IPS DF 6.9 (cell line): ENCODE data around the gene LMAN1L.
A peak's percentile ranks its signal among the peaks of the same experiment; 100 is the strongest.

ENCODE experiments used
- DNase-seq: peaks from one replicate; pipeline ENCODE4 v3.0.0-alpha.2; 2013; ENCODE audit warnings: low read depth, low spot score
- H3K27ac ChIP-seq: one replicate; pipeline ENCODE4 v1.5.1; 2013; ENCODE audit warnings: low read length, control low read depth
- H3K27me3 ChIP-seq: 2 replicates; pipeline ENCODE4 v1.6.1; 2013; ENCODE audit warnings: mild to moderate bottlenecking, low read length; ENCODE audit not compliant: control insufficient read depth, insufficient read depth
- H3K36me3 ChIP-seq: 2 replicates; pipeline ENCODE4 v1.6.1; 2013; ENCODE audit warnings: low read length; ENCODE audit not compliant: control insufficient read depth, insufficient read depth
- H3K4me1 ChIP-seq: 2 replicates; pipeline ENCODE4 v1.6.1; 2013; ENCODE audit warnings: low read length; ENCODE audit not compliant: control insufficient read depth, insufficient read depth
- H3K4me3 ChIP-seq: 2 replicates; pipeline ENCODE4 v1.5.1; 2013; ENCODE audit warnings: mild to moderate bottlenecking, low read length
- H3K9me3 ChIP-seq: 2 replicates; pipeline ENCODE4 v1.6.1; 2013; ENCODE audit warnings: low read length, inconsistent platforms; ENCODE audit not compliant: control insufficient read depth, insufficient read depth
- WGBS: extraction: QIAGEN DNeasy Blood & Tissue Kit; methylation state at CpG from one replicate; pipeline ENCODE4 v1.1.7; 2013; ENCODE audit warnings: mixed read lengths, missing lambda C conversion rate; ENCODE audit not compliant: insufficient read length, insufficient coverage; 5-methylcytosine and 5-hydroxymethylcytosine counted together

LMAN1L gene

GRCh38 chr15:74775132-74775562 lies 37.5 kb upstream of the LMAN1L start:
- Histone ChIP-seq H3K27ac (no peak overlapping the region), H3K9me3 (no peaks in the 10 kb centered on the region)
- no peak for DNase-seq

GRCh38 chr15:74775894-74776293 lies 36.7 kb upstream of the LMAN1L start:
- no peak for DNase-seq
- WGBS, result no CpG with 5 or more reads among the region's 4 CpGs
- Histone ChIP-seq H3K4me1 (no peaks in the 10 kb centered on the region; the same call in 1 of the 2 replicates), H3K36me3 (no peaks in the 10 kb centered on the region), H3K4me3 (no peak overlapping the region), H3K27ac (no peak overlapping the region), H3K9me3 (no peaks in the 10 kb centered on the region), H3K27me3 (no peaks in the 10 kb centered on the region)

More at GRCh38 chr15:74775132-74775562, 37.5 kb upstream of the LMAN1L start:
- H3K27me3 ChIP-seq, result no peaks in the 10 kb centered on the region
- no peak overlapping the region for H3K4me3 ChIP-seq
- H3K36me3 ChIP-seq, result no peaks in the 10 kb centered on the region
- WGBS, result no CpG with 5 or more reads among the region's 5 CpGs
- peaks cover 3% of the 10 kb centered on the region for H3K4me1 ChIP-seq

- no peaks in the 10 kb centered on the region for H3K27me3 ChIP-seq
- no peaks in the 10 kb centered on the region; the same call in 1 of the 2 replicates for H3K4me1 ChIP-seq
- no peak for DNase-seq
- H3K27ac ChIP-seq, result no peak overlapping the region
- H3K36me3 ChIP-seq, result no peaks in the 10 kb centered on the region
- no peak overlapping the region for H3K4me3 ChIP-seq
- H3K9me3 ChIP-seq, result no peaks in the 10 kb centered on the region
- WGBS, result no CpG with 5 or more reads among the region's 13 CpGs
Observed at GRCh38 chr15:74776821-74777768, 35.5 kb upstream of the LMAN1L start.

- Histone ChIP-seq H3K9me3 (no peaks in the 10 kb centered on the region), H3K27me3 (no peaks in the 10 kb centered on the region), H3K4me1 (peaks cover under 1% of the 10 kb centered on the region), H3K36me3 (no peaks in the 10 kb centered on the region), H3K27ac (no peak overlapping the region), H3K4me3 (no peak overlapping the region)
- WGBS, result no CpG with 5 or more reads among the region's 6 CpGs
- DNase-seq, result no peak
Observed at GRCh38 chr15:74777769-74778598, 34.7 kb upstream of the LMAN1L start.

GRCh38 chr15:74778599-74778970 lies 34.0 kb upstream of the LMAN1L start:
- H3K27me3 ChIP-seq, result no peaks in the 10 kb centered on the region
- DNase-seq, result no peak
- H3K9me3 ChIP-seq, result no peaks in the 10 kb centered on the region
- H3K27ac ChIP-seq, result no peak overlapping the region
- no peaks in the 10 kb centered on the region for H3K36me3 ChIP-seq
- WGBS, result no CpG with 5 or more reads among the region's 5 CpGs
- no peak overlapping the region for H3K4me3 ChIP-seq
- H3K4me1 ChIP-seq, result peaks cover 3% of the 10 kb centered on the region

GRCh38 chr15:74779162-74779648 lies 33.4 kb upstream of the LMAN1L start:
- Histone ChIP-seq H3K27me3 (no peaks in the 10 kb centered on the region), H3K36me3 (no peaks in the 10 kb centered on the region), H3K9me3 (no peaks in the 10 kb centered on the region), H3K4me1 (peaks cover 3% of the 10 kb centered on the region), H3K4me3 (no peak overlapping the region), H3K27ac (no peak overlapping the region)
- no CpG with 5 or more reads among the region's 7 CpGs for WGBS
- no peak for DNase-seq

- no peaks in the 10 kb centered on the region for H3K27me3 ChIP-seq
- no peaks in the 10 kb centered on the region for H3K36me3 ChIP-seq
- peaks cover 3% of the 10 kb centered on the region for H3K4me1 ChIP-seq
- whole genome bisulfite sequencing, result no CpG with 5 or more reads among the region's 16 CpGs
- DNase-seq, result no peak
- H3K9me3 ChIP-seq, result no peaks in the 10 kb centered on the region
- H3K27ac ChIP-seq, result no peak overlapping the region
- H3K4me3 ChIP-seq, result no peak overlapping the region
Observed at GRCh38 chr15:74780523-74781430, 31.9 kb upstream of the LMAN1L start.

GRCh38 chr15:74781431-74782258 lies 31.0 kb upstream of the LMAN1L start, which contains the start of gene CSK:
Gene CSK (plus strand): TSS chr15:74782080. CDS start chr15:74798298, 16,218 bp downstream.
- H3K4me1 ChIP-seq, result peaks cover 3% of the 10 kb centered on the region
- WGBS, result no CpG with 5 or more reads among the region's 74 CpGs

More at GRCh38 chr15:74781431-74782258, 31.0 kb upstream of the LMAN1L start, which contains the start of gene CSK:
- no peak for DNase-seq
- Histone ChIP-seq H3K4me3 (peak within 1 kb of the TSS; percentile 73; the same call in 1 of the 2 replicates), H3K9me3 (no peaks in the 10 kb centered on the region), H3K27ac (no peak within 1 kb of the TSS), H3K27me3 (no peaks in the 10 kb centered on the region), H3K36me3 (no peaks in the 10 kb centered on the region)
